IMR-90 (cell line): ENCODE measurements around the gene RADX. TPM values are rescaled to one million over a fixed set of nuclear protein-coding genes. Genes with fewer than 3 reads are reported as not detected.

Experiments used
- ATAC-seq: fragments of 200-7000 bp; cut with Tn5 transposase; 2 replicates; pipeline ENCODE4 v1.9.1; 2020; ENCODE audit warnings: low read depth, mild to moderate bottlenecking, moderate library complexity
- BruUV-seq: library from RNA; stranded (reverse); fragments of 400-500 nt; replicated peaks from 2 replicates; lab custom pipeline; 2021; lab: Mats Ljungman, UMichigan
- CTCF ChIA-PET: fragments of 300-600 bp; formaldehyde crosslinking; extraction: SDS; loops from one replicate; lab custom pipeline; 2021; ENCODE audit warnings: antibody characterized with exemption; lab: Yijun Ruan, JAX
- POLR2A ChIA-PET: fragments of 300-600 bp; sonication (Branson Sonifier 250); formaldehyde crosslinking; loops from one replicate; lab custom pipeline; 2022; ENCODE audit warnings: antibody characterized with exemption; ENCODE audit not compliant: unreplicated experiment; lab: Charles Lee
- DNase-seq: peaks from one replicate; pipeline ENCODE4 v3.0.0; 2013
- H2AFZ ChIP-seq: replicated peaks from 2 replicates; pipeline ENCODE3; 2013; ENCODE audit warnings: low read length, mild to moderate bottlenecking; ENCODE audit not compliant: poor library complexity
- H2AK5ac ChIP-seq: 2 replicates; pipeline ENCODE4 v1.6.1; 2013; ENCODE audit warnings: low read depth, low read length, inconsistent platforms
- H2AK9ac ChIP-seq: replicated peaks from 2 replicates; pipeline ENCODE3; 2013; ENCODE audit warnings: mild to moderate bottlenecking, low read depth, low read length, moderate library complexity; ENCODE audit not compliant: poor library complexity
- H2BK120ac ChIP-seq: 2 replicates; pipeline ENCODE4 v1.6.1; 2013; ENCODE audit warnings: low read depth, low read length, inconsistent platforms
- H2BK15ac ChIP-seq: 3 replicates; pipeline ENCODE4 v1.6.1; 2013; ENCODE audit warnings: low read depth, low read length, inconsistent platforms
- H2BK20ac ChIP-seq: 2 replicates; pipeline ENCODE4 v1.6.1; 2013; ENCODE audit warnings: low read depth, mild to moderate bottlenecking, inconsistent platforms, low read length, moderate library complexity
- H2BK5ac ChIP-seq: 2 replicates; pipeline ENCODE4 v1.6.1; 2013; ENCODE audit warnings: mild to moderate bottlenecking, low read depth, low read length, inconsistent platforms; ENCODE audit not compliant: poor library complexity, severe bottlenecking
- H3K14ac ChIP-seq: replicated peaks from 2 replicates; pipeline ENCODE4 v1.6.1; 2013; ENCODE audit warnings: low read depth, low read length, inconsistent platforms
- H3K18ac ChIP-seq: 2 replicates; pipeline ENCODE4 v1.6.1; 2013; ENCODE audit warnings: low read depth, low read length, control low read depth
- H3K23ac ChIP-seq: 2 replicates; pipeline ENCODE4 v1.6.1; 2013; ENCODE audit warnings: low read depth, low read length, inconsistent platforms
- H3K27ac ChIP-seq: 2 replicates; pipeline ENCODE4 v1.5.1; 2013; ENCODE audit warnings: mild to moderate bottlenecking, control low read depth, low read length; ENCODE audit not compliant: insufficient read depth
- H3K27me3 ChIP-seq: 2 replicates; pipeline ENCODE4 v1.6.1; 2013; ENCODE audit warnings: low read length; ENCODE audit not compliant: control insufficient read depth, insufficient read depth
- H3K36me3 ChIP-seq: 2 replicates; pipeline ENCODE4 v1.6.1; 2013; ENCODE audit warnings: low read length, mixed read lengths; ENCODE audit not compliant: control insufficient read depth, insufficient read depth
- H3K4ac ChIP-seq: 2 replicates; pipeline ENCODE4 v1.6.1; 2013; ENCODE audit warnings: low read depth, low read length, inconsistent platforms
- H3K4me1 ChIP-seq: 2 replicates; pipeline ENCODE4 v1.6.1; 2013; ENCODE audit warnings: low read length, mixed read lengths; ENCODE audit not compliant: control insufficient read depth, insufficient read depth
- H3K4me2 ChIP-seq: 2 replicates; pipeline ENCODE4 v1.6.1; 2013; ENCODE audit warnings: low read depth, mild to moderate bottlenecking, control low read depth, low read length, moderate library complexity
- H3K4me3 ChIP-seq: 2 replicates; pipeline ENCODE4 v1.5.1; 2013; ENCODE audit warnings: low read depth, mild to moderate bottlenecking, control low read depth, low read length, moderate library complexity; ENCODE audit not compliant: insufficient read depth
- H3K56ac ChIP-seq: 2 replicates; pipeline ENCODE4 v1.6.1; 2013; ENCODE audit warnings: low read length, inconsistent platforms; ENCODE audit not compliant: insufficient read depth; ENCODE audit errors: extremely low read depth
- H3K79me1 ChIP-seq, 2 experiments: 2 replicates each; pipeline ENCODE4 v1.6.1; 2013; ENCODE audit warnings: low read length in 2 of 2, inconsistent platforms in 1 of 2, low read depth in 1 of 2
- H3K9ac ChIP-seq: 2 replicates; pipeline ENCODE4 v1.6.1; 2013; ENCODE audit warnings: low read depth, low read length, control low read depth
- H3K9me1 ChIP-seq: 2 replicates; pipeline ENCODE4 v1.6.1; 2013; ENCODE audit warnings: low read length, inconsistent platforms; ENCODE audit not compliant: insufficient read depth
- H3K9me3 ChIP-seq: 2 replicates; pipeline ENCODE4 v1.6.1; 2013; ENCODE audit warnings: low read length; ENCODE audit not compliant: control insufficient read depth, insufficient read depth
- H4K20me1 ChIP-seq: 2 replicates; pipeline ENCODE4 v1.6.1; 2013; ENCODE audit warnings: low read length, inconsistent platforms; ENCODE audit not compliant: insufficient read depth
- H4K5ac ChIP-seq: 2 replicates; pipeline ENCODE4 v1.6.1; 2013; ENCODE audit warnings: mild to moderate bottlenecking, low read depth, low read length, control low read depth
- H4K8ac ChIP-seq, 2 experiments: 2 replicates each; pipeline ENCODE4 v1.6.1; 2013; ENCODE audit warnings: low read depth in 2 of 2, low read length in 2 of 2, control low read depth in 1 of 2, inconsistent platforms in 1 of 2
- H4K91ac ChIP-seq: 2 replicates; pipeline ENCODE4 v1.6.1; 2013; ENCODE audit warnings: low read depth, low read length, inconsistent platforms; ENCODE audit not compliant: insufficient read depth
- MAZ ChIP-seq: IDR thresholded peaks from 2 replicates; pipeline ENCODE4 v1.6.1; 2012; ENCODE audit warnings: low read depth, mild to moderate bottlenecking, low read length, improper control_type of control experiment, moderate library complexity, borderline replicate concordance
- RFX5 ChIP-seq: IDR thresholded peaks from 2 replicates; pipeline ENCODE4 v1.8.0; 2012; ENCODE audit warnings: low read depth, mild to moderate bottlenecking, low read length, moderate library complexity
- WGBS, 2 experiments: methylation state at CpG; one replicate each; pipeline versions ENCODE4 v1.1.5 to v1.1.7; 2013; ENCODE audit warnings: missing lambda C conversion rate in 2 of 2; ENCODE audit not compliant: insufficient read length in 1 of 2; ENCODE audit errors: extremely low coverage in 2 of 2; 5-methylcytosine and 5-hydroxymethylcytosine counted together
- dilution Hi-C: fragments of 300-500 bp; cut with HindIII; formaldehyde crosslinking; loops from one replicate; pipeline ENCODE4 v1.14.3; 2018; ENCODE audit warnings: low sequenced_read_pairs; ENCODE audit not compliant: unreplicated experiment
- in situ Hi-C: fragments of 300-500 bp; cut with MboI; formaldehyde crosslinking; loops from 3 replicates; pipeline ENCODE4 v1.14.3; 2019; ENCODE audit warnings: low sequenced_read_pairs, inconsistent platforms, mixed read lengths
- intact Hi-C: fragments of 100-400 bp; cut with micrococcal nuclease; formaldehyde crosslinking; loops from 2 replicates; pipeline ENCODE4 v1.10.0; 2022
- polyA plus RNA-seq, 3 experiments: library from polyadenylated mRNA; depleted of rRNA; stranded (reverse); fragments of >200 nt; gene quantifications; 2 replicates each; pipeline ENCODE4 v1.2.3, GENCODE V29; 2012; ENCODE audit warnings: low replicate concordance in 1 of 3
- total RNA-seq: library from RNA; depleted of rRNA; stranded (reverse); fragments of >200 nt; gene quantifications from 2 replicates; pipeline ENCODE4 v1.2.3, GENCODE V29; 2012

The RADX gene
- total and polyA plus RNA-seq, 2 of the 4 experiments (the other 2 are of a cell fraction) = 1.6 to 1.8 TPM

GRCh38 chrX:106684207-106684606 lies 72.4 kb downstream of the RADX start:
- DNase-seq (no peak), ATAC-seq (no peak)
- H3K18ac ChIP-seq = no peak overlapping the region
- ChIA-PET CTCF (no interaction called here), POLR2A (no interaction called here)
- no peak overlapping the region for H4K5ac ChIP-seq
- no peak overlapping the region for H2BK20ac ChIP-seq
- H4K91ac ChIP-seq = no peak overlapping the region
- dilution Hi-C loops = no loop called here
- no peak overlapping the region for H3K4ac ChIP-seq
- no peaks in the 10 kb centered on the region for H3K9me1 ChIP-seq
- H3K79me1 ChIP-seq = no peaks in the 10 kb centered on the region
- no peak overlapping the region for H3K23ac ChIP-seq
- H2AK5ac ChIP-seq = no peak overlapping the region
- no peak overlapping the region for H3K14ac ChIP-seq
- H4K20me1 ChIP-seq = no peaks in the 10 kb centered on the region
- no peak overlapping the region for H2AK9ac ChIP-seq
- H3K36me3 ChIP-seq = no peaks in the 10 kb centered on the region
- H3K27me3 ChIP-seq = peaks cover 2% of the 10 kb centered on the region
- no peak overlapping the region for H2BK120ac ChIP-seq
- in situ Hi-C loops = no loop called here
- no peak overlapping the region for H3K4me3 ChIP-seq
- H3K9me3 ChIP-seq = no peaks in the 10 kb centered on the region
- intact Hi-C loops = no loop called here
- no peak overlapping the region for H3K9ac ChIP-seq
- 67% methylated on average over 1 of the region's 4 CpGs; no CpG with 5 or more reads in 1 of the 2 experiments for WGBS, 2 experiments
- H2AFZ ChIP-seq = no peak overlapping the region
- H3K4me1 ChIP-seq = no peaks in the 10 kb centered on the region
- no peak overlapping the region for H3K4me2 ChIP-seq
- no peak overlapping the region for H3K27ac ChIP-seq
- H2BK5ac ChIP-seq = no peak overlapping the region
- TF ChIP-seq RFX5 (no peak), MAZ (no peak)
- no peak overlapping the region for H3K56ac ChIP-seq
- no peak overlapping the region for H4K8ac ChIP-seq
- H2BK15ac ChIP-seq = no peak overlapping the region
- no TSS peak for BruUV-seq
